Skeletal muscle tissue (tissue), 4 donors: ENCODE results near the gene PTPRN2. TPM values are rescaled to one million over a fixed set of nuclear protein-coding genes. Genes with fewer than 3 reads are reported as not detected.
"Not testable (repeated sequence)": the region's sequence is repeated elsewhere in the genome, so short reads cannot be mapped to it uniquely, and the experiment has no call there.

Source experiments
- H3K27ac ChIP-seq: one replicate; pipeline ENCODE4 v1.7.0; 2013; ENCODE audit warnings: mild to moderate bottlenecking, low read depth, low read length, inconsistent platforms
- H3K27me3 ChIP-seq, 3 donors: one replicate each; pipeline ENCODE4 v1.7.0; 2013; ENCODE audit warnings: low read length in 3 of 3; ENCODE audit not compliant: control insufficient read depth in 3 of 3, insufficient read depth in 3 of 3
- H3K36me3 ChIP-seq, 3 donors: one replicate each; pipeline ENCODE4 v1.7.0; 2013; ENCODE audit warnings: low read length in 3 of 3; ENCODE audit not compliant: control insufficient read depth in 3 of 3, insufficient read depth in 3 of 3
- H3K4me1 ChIP-seq, 3 donors: one replicate each; pipeline ENCODE4 v1.7.0; 2013; ENCODE audit warnings: low read length in 3 of 3, mild to moderate bottlenecking in 3 of 3; ENCODE audit not compliant: control insufficient read depth in 3 of 3, insufficient read depth in 3 of 3
- H3K4me3 ChIP-seq, 3 donors: one replicate each; pipeline ENCODE4 v1.7.0; 2013; ENCODE audit warnings: low read length in 3 of 3
- H3K9ac ChIP-seq, 3 donors: one replicate each; pipeline ENCODE4 v1.7.0; 2013; ENCODE audit warnings: low read length in 3 of 3, mild to moderate bottlenecking in 3 of 3, moderate library complexity in 2 of 3, low read depth in 1 of 3
- H3K9me3 ChIP-seq, 3 donors: one replicate each; pipeline ENCODE4 v1.7.0; 2013; ENCODE audit warnings: low read length in 3 of 3; ENCODE audit not compliant: control insufficient read depth in 3 of 3
- total RNA-seq: library from RNA; depleted of rRNA; stranded (reverse); fragments of >200 nt; gene quantifications from one replicate; pipeline ENCODE4 v1.2.3, GENCODE V29; 2014
- donor health status: Osteomylitis.

Gene PTPRN2
- total RNA-seq, 1 donor from 2014 or later: 1.6 TPM

- Histone ChIP-seq H3K27me3 (peaks cover 0 to 8% (median 0%) of the 10 kb centered on the region in 3 donors), H3K36me3 (no peaks in the 10 kb centered on the region), H3K27ac (no peak overlapping the region), H3K9ac (no peak overlapping the region), H3K9me3 (peaks cover 0 to 4% (median 4%) of the 10 kb centered on the region in 3 donors), H3K4me3 (no peak overlapping the region), H3K4me1 (peaks cover 0 to 2% (median 0%) of the 10 kb centered on the region in 3 donors)
Observed at GRCh38 chr7:157502701-157503111, 1084.9 kb downstream of the PTPRN2 start.

GRCh38 chr7:157501581-157501980 is 1086.0 kb downstream of the PTPRN2 start:
- no peak overlapping the region for H3K27ac ChIP-seq
- H3K4me3 ChIP-seq: no peak overlapping the region
- no peaks in the 10 kb centered on the region for H3K36me3 ChIP-seq
- peaks cover 0 to 4% (median 4%) of the 10 kb centered on the region in 3 donors for H3K9me3 ChIP-seq
- peaks cover 0 to 8% (median 0%) of the 10 kb centered on the region in 3 donors for H3K27me3 ChIP-seq
- H3K4me1 ChIP-seq: peaks cover 0 to 2% (median 0%) of the 10 kb centered on the region in 3 donors
- no peak overlapping the region for H3K9ac ChIP-seq

GRCh38 chr7:157500989-157501540 is 1086.6 kb downstream of the PTPRN2 start:
- H3K9ac ChIP-seq, H3K27ac ChIP-seq, H3K4me3 ChIP-seq, H3K36me3 ChIP-seq, H3K27me3 ChIP-seq, H3K4me1 ChIP-seq, H3K9me3 ChIP-seq: not testable (repeated sequence)

GRCh38 chr7:157500171-157500960 is 1087.3 kb downstream of the PTPRN2 start:
- H3K9ac ChIP-seq: no peak overlapping the region
- H3K27me3 ChIP-seq: peaks cover 0 to 8% (median 0%) of the 10 kb centered on the region in 3 donors
- H3K36me3 ChIP-seq: no peaks in the 10 kb centered on the region
- peaks cover 0 to 2% (median 0%) of the 10 kb centered on the region in 3 donors for H3K4me1 ChIP-seq
- H3K27ac ChIP-seq: no peak overlapping the region
- H3K4me3 ChIP-seq: no peak overlapping the region
- H3K9me3 ChIP-seq: peaks cover 0 to 2% (median 0%) of the 10 kb centered on the region in 3 donors

- H3K4me1 ChIP-seq: peaks cover 0 to 2% (median 0%) of the 10 kb centered on the region in 3 donors
- H3K36me3 ChIP-seq: no peaks in the 10 kb centered on the region
- H3K27me3 ChIP-seq: peaks cover 0 to 9% (median 0%) of the 10 kb centered on the region in 3 donors
- no peak overlapping the region for H3K9ac ChIP-seq
- no peak overlapping the region for H3K27ac ChIP-seq
- H3K4me3 ChIP-seq: no peak overlapping the region
- H3K9me3 ChIP-seq: peaks cover 0 to 2% (median 0%) of the 10 kb centered on the region in 3 donors
Observed at GRCh38 chr7:157499835-157500153, 1087.8 kb downstream of the PTPRN2 start.

- Histone ChIP-seq H3K9ac (no peak overlapping the region), H3K4me1 (peaks cover 0 to 2% (median 0%) of the 10 kb centered on the region in 3 donors), H3K9me3 (peaks cover 0 to 2% (median 0%) of the 10 kb centered on the region in 3 donors), H3K36me3 (no peaks in the 10 kb centered on the region), H3K27ac (no peak overlapping the region), H3K4me3 (no peak overlapping the region), H3K27me3 (peaks cover 0 to 9% (median 0%) of the 10 kb centered on the region in 3 donors)
Observed at GRCh38 chr7:157499121-157499834, 1088.3 kb downstream of the PTPRN2 start.

- Histone ChIP-seq H3K27me3 (peaks cover 0 to 9% (median 0%) of the 10 kb centered on the region in 3 donors), H3K4me1 (peaks cover 0 to 2% (median 0%) of the 10 kb centered on the region in 3 donors), H3K9ac (no peak overlapping the region), H3K36me3 (no peaks in the 10 kb centered on the region), H3K9me3 (peaks cover 0 to 2% (median 0%) of the 10 kb centered on the region in 3 donors), H3K27ac (no peak overlapping the region), H3K4me3 (no peak overlapping the region)
Observed at GRCh38 chr7:157498657-157499056, 1089.0 kb downstream of the PTPRN2 start.

GRCh38 chr7:157497744-157498651 is 1089.6 kb downstream of the PTPRN2 start:
- Histone ChIP-seq H3K9me3 (peaks cover 0 to 2% (median 0%) of the 10 kb centered on the region in 3 donors), H3K36me3 (no peaks in the 10 kb centered on the region), H3K27me3 (peaks cover 0 to 12% (median 0%) of the 10 kb centered on the region in 3 donors), H3K27ac (no peak overlapping the region), H3K4me3 (no peak overlapping the region), H3K4me1 (peaks cover 0 to 2% (median 0%) of the 10 kb centered on the region in 3 donors), H3K9ac (no peak overlapping the region)

- Histone ChIP-seq H3K9me3 (no peaks in the 10 kb centered on the region), H3K36me3 (no peaks in the 10 kb centered on the region), H3K4me3 (no peak overlapping the region), H3K9ac (no peak overlapping the region), H3K4me1 (no peaks in the 10 kb centered on the region), H3K27ac (no peak overlapping the region), H3K27me3 (peaks cover 0 to 12% (median 0%) of the 10 kb centered on the region in 3 donors)
Observed at GRCh38 chr7:157497367-157497743, 1090.3 kb downstream of the PTPRN2 start.
